Lower leg skin (tissue), 3 donors: ENCODE measurements around the gene FAM133A.

Experiments used
- POLR2A ChIP-seq, 2 donors: fragments of 450-650 bp; IDR thresholded peaks; one replicate each; pipeline ENCODE4 v1.6.1; 2016 to 2017; ENCODE audit warnings: antibody characterized with exemption in 2 of 2, mild to moderate bottlenecking in 1 of 2, moderate library complexity in 1 of 2
- TF ChIP-seq, protein P1 (sequence below), 3 donors: fragments of 450-650 bp; IDR thresholded peaks; one replicate each; pipeline ENCODE4 v1.5.1; 2016; ENCODE audit warnings: antibody characterized with exemption in 3 of 3, mild to moderate bottlenecking in 3 of 3, moderate library complexity in 2 of 3

- TF ChIP-seq, protein P1, sequence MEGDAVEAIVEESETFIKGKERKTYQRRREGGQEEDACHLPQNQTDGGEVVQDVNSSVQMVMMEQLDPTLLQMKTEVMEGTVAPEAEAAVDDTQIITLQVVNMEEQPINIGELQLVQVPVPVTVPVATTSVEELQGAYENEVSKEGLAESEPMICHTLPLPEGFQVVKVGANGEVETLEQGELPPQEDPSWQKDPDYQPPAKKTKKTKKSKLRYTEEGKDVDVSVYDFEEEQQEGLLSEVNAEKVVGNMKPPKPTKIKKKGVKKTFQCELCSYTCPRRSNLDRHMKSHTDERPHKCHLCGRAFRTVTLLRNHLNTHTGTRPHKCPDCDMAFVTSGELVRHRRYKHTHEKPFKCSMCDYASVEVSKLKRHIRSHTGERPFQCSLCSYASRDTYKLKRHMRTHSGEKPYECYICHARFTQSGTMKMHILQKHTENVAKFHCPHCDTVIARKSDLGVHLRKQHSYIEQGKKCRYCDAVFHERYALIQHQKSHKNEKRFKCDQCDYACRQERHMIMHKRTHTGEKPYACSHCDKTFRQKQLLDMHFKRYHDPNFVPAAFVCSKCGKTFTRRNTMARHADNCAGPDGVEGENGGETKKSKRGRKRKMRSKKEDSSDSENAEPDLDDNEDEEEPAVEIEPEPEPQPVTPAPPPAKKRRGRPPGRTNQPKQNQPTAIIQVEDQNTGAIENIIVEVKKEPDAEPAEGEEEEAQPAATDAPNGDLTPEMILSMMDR (IDR thresholded peaks at IDR 0.05): no peak
- no peak for TF ChIP-seq POLR2A (IDR thresholded peaks at IDR 0.05)
Observed at GRCh38 chrX:93695981-93696380, 22.0 kb downstream of the FAM133A start.
